Spleen (tissue), 7 donors: ENCODE measurements around the gene ARHGEF28.

Source experiments
- POLR2A ChIP-seq, 3 donors: fragments of 450-650 bp; IDR thresholded peaks; one replicate each; pipeline ENCODE4 v1.5.1; 2017; ENCODE audit warnings: antibody characterized with exemption in 3 of 3, mild to moderate bottlenecking in 1 of 3
- POLR2AphosphoS5 ChIP-seq, 3 donors: sonication (generic); formaldehyde crosslinking; IDR thresholded peaks; one replicate each; pipeline ENCODE4 v1.5.1; 2017; ENCODE audit warnings: antibody characterized with exemption in 3 of 3
- TF ChIP-seq, protein P1 (sequence below), 11 experiments: fragments of 200-600 bp in 7 of 11; fragments of 450-650 bp in 4 of 11; sonication (generic) in 4 of 11; IDR thresholded peaks in 8 of 11; conservative IDR thresholded peaks in 3 of 11; 1 replicate in 7 of 11; 2 replicates in 4 of 11; pipeline versions ENCODE4 v1.4.0 to v1.8.0; 2016 to 2021; ENCODE audit warnings: antibody characterized with exemption in 11 of 11, inconsistent platforms in 4 of 11, mild to moderate bottlenecking in 1 of 11
- donor health status: DM: no; HTN: no; CAD: no; lungs with moderate emphysema.
- donor health status: DM: no; HTN: no; CAD: no.
- donor health status: DM: no; HTN: no; CAD: no.

DNA sequence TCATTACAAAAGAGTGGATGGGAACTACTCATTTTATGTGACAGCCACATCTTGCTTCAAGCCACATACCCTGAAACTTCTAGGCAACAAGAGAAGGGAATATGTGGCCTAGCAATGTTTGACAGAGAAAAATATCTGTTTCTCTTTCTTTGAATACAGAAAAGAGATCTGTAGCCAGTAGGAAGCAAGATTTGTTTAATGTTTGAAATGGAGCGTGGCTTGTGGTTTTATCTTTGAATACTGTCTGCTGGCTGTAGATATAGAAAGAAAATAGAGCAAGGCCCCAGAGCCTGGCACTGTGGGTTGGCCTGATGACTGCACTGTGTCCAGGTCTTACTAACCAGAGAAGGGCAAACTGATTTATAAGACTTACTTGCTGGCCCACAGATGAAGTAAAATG, 133.8 kb downstream of the ARHGEF28 start:
- TF ChIP-seq, protein P1, sequence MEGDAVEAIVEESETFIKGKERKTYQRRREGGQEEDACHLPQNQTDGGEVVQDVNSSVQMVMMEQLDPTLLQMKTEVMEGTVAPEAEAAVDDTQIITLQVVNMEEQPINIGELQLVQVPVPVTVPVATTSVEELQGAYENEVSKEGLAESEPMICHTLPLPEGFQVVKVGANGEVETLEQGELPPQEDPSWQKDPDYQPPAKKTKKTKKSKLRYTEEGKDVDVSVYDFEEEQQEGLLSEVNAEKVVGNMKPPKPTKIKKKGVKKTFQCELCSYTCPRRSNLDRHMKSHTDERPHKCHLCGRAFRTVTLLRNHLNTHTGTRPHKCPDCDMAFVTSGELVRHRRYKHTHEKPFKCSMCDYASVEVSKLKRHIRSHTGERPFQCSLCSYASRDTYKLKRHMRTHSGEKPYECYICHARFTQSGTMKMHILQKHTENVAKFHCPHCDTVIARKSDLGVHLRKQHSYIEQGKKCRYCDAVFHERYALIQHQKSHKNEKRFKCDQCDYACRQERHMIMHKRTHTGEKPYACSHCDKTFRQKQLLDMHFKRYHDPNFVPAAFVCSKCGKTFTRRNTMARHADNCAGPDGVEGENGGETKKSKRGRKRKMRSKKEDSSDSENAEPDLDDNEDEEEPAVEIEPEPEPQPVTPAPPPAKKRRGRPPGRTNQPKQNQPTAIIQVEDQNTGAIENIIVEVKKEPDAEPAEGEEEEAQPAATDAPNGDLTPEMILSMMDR (IDR thresholded peaks at IDR 0.05 in 8 of 11, conservative IDR thresholded peaks at IDR 0.05 in 3 of 11) = no peak
- TF ChIP-seq POLR2AphosphoS5 (IDR thresholded peaks at IDR 0.05) (no peak), POLR2A (IDR thresholded peaks at IDR 0.05) (no peak)
